Suprapubic skin (tissue), 4 donors: ENCODE results near the gene NME8. TPM values are rescaled to one million over a fixed set of nuclear protein-coding genes. Genes with fewer than 3 reads are reported as not detected.

ENCODE experiments used
- total RNA-seq, 4 donors: library from RNA; depleted of rRNA; stranded (reverse); fragments of >200 nt; gene quantifications; one replicate each; pipeline ENCODE4 v1.1.0, GENCODE V29; 2016

Gene NME8
- total RNA-seq, 4 donors from 2014 or later, result 2.0 to 7.3 TPM; not detected in 2

Other genes with a start within 250 kb of the NME8 start
- 1 to 10 TPM in 1 of 4 donors, under 1 TPM in 1, not detected in 2; 0.80 to 2.0 TPM for gene GPR141, start 164.8 kb upstream of the NME8 start, total RNA-seq
- gene SFRP4, start 68.2 kb downstream of the NME8 start, total RNA-seq, result under 1 TPM in 3 of 4 donors, not detected in 1; 0.17 to 0.68 (median 0.34) TPM
- gene EPDR1, start 72.0 kb downstream of the NME8 start, total RNA-seq, result 1 to 10 TPM; 2.2 to 4.9 (median 4.2) TPM